Limb (tissue), 2 donors: Measurements from ENCODE around the gene PPP1CA.
"Not testable (repeated sequence)": the region's sequence is repeated elsewhere in the genome, so short reads cannot be mapped to it uniquely, and the experiment has no call there.

Experiments used
- DNase-seq, 2 donors: peaks; one replicate each; pipeline ENCODE4 v3.0.0-alpha.2; 2016; ENCODE audit errors: extremely low spot score in 2 of 2

Gene PPP1CA

GRCh38 chr11:67404515-67405195, 3.0 kb upstream of the PPP1CA start:
- DNase-seq, result no peak

- not testable (repeated sequence) for DNase-seq
Observed at GRCh38 chr11:67403085-67403484, 1.4 kb upstream of the PPP1CA start.

- DNase-seq, result not testable (repeated sequence)
Observed at GRCh38 chr11:67402192-67402839, 658 bp upstream of the PPP1CA start.

- DNase-seq, result no peak
Observed at GRCh38 chr11:67400942-67401494, 640 bp downstream of the PPP1CA start.

GRCh38 chr11:67400251-67400941, 1.3 kb downstream of the PPP1CA start:
- no peak for DNase-seq

- no peak for DNase-seq
Observed at GRCh38 chr11:67398661-67399563, 2.7 kb downstream of the PPP1CA start.

GRCh38 chr11:67397986-67398660, 3.5 kb downstream of the PPP1CA start:
- no peak for DNase-seq

GRCh38 chr11:67397536-67397935, 4.1 kb downstream of the PPP1CA start:
- no peak for DNase-seq

- no peak for DNase-seq
Observed at GRCh38 chr11:67396587-67397389, 4.9 kb downstream of the PPP1CA start.

GRCh38 chr11:67396259-67396581, 5.4 kb downstream of the PPP1CA start:
- DNase-seq, result no peak

- no peak for DNase-seq
Observed at GRCh38 chr11:67395555-67396258, 6.0 kb downstream of the PPP1CA start.

GRCh38 chr11:67393990-67394389, 7.7 kb downstream of the PPP1CA start:
- DNase-seq, result no peak

GRCh38 chr11:67393437-67393836, 8.2 kb downstream of the PPP1CA start:
- no peak for DNase-seq

- DNase-seq, result no peak
Observed at GRCh38 chr11:67392183-67392715, 9.4 kb downstream of the PPP1CA start.

GRCh38 chr11:67391304-67392182, 10.1 kb downstream of the PPP1CA start, which contains the start of gene RAD9A:
RAD9A (plus strand) TSS chr11:67391986; CDS start chr11:67392045, 59 bp downstream.
- DNase-seq, result peak; percentile 95 to 96

GRCh38 chr11:67390947-67391303, 10.7 kb downstream of the PPP1CA start:
- no peak for DNase-seq

GRCh38 chr11:67389477-67389876, 12.2 kb downstream of the PPP1CA start:
- DNase-seq, result no peak

GRCh38 chr11:67387518-67387917, 14.1 kb downstream of the PPP1CA start:
- no peak for DNase-seq
